Dermis blood vessel endothelial cell (primary cell): ENCODE measurements around the gene TMEM87A. TPM values are rescaled to one million over a fixed set of nuclear protein-coding genes. Genes with fewer than 3 reads are reported as not detected.

Experiments used
- total RNA-seq: library from RNA; depleted of rRNA; stranded (reverse); fragments of >200 nt; gene quantifications from 2 replicates; pipeline ENCODE4 v1.2.3, GENCODE V29; 2014

The TMEM87A gene
- total RNA-seq, 1 donor from 2014 or later = 60.6 TPM

Other genes starting within 250 kb of the TMEM87A start
- gene PLA2G4D, start 178.9 kb downstream of the TMEM87A start, total RNA-seq = 0.17 TPM in 1 of 2 replicates, not detected in the other
- gene PLA2G4F, start 116.8 kb downstream of the TMEM87A start, total RNA-seq = not detected in 2 replicates
- 47.0 and 53.4 TPM in 2 replicates for gene VPS39, start 65.1 kb downstream of the TMEM87A start, total RNA-seq
- 11.1 and 18.6 TPM in 2 replicates for gene GANC, start 232 bp downstream of the TMEM87A start, total RNA-seq
- gene CAPN3, start 86.1 kb upstream of the TMEM87A start, total RNA-seq = 0.37 and 2.4 TPM in 2 replicates
- 46.3 and 58.3 TPM in 2 replicates for gene ZNF106, start 217.7 kb upstream of the TMEM87A start, total RNA-seq
- 181 and 203 TPM in 2 replicates for gene SNAP23, start 222.2 kb upstream of the TMEM87A start, total RNA-seq